H1 (cell line): ENCODE results near the gene FAM236D. TPM values are rescaled to one million over a fixed set of nuclear protein-coding genes. Genes with fewer than 3 reads are reported as not detected.
A peak's percentile ranks its signal among the peaks of the same experiment; 100 is the strongest.
"Not testable (repeated sequence)": the region's sequence is repeated elsewhere in the genome, so short reads cannot be mapped to it uniquely, and the experiment has no call there.

Source experiments
- CTCF ChIA-PET: fragments of 300-600 bp; sonication (Branson Sonifier 250); formaldehyde crosslinking; loops from one replicate; lab custom pipeline; 2021; ENCODE audit not compliant: partially characterized antibody; lab: Charles Lee
- POLR2A ChIA-PET: fragments of 300-600 bp; sonication (Branson Sonifier 250); formaldehyde crosslinking; loops from one replicate; lab custom pipeline; 2021; ENCODE audit warnings: inconsistent platforms; ENCODE audit not compliant: partially characterized antibody; lab: Charles Lee
- DNase-seq, 2 experiments: peaks; one replicate each; pipeline versions ENCODE4 v3.0.0 to v3.0.0-alpha.2; 2010 to 2022; ENCODE audit warnings: low spot score in 2 of 2, low read depth in 1 of 2, mixed read lengths in 1 of 2
- FAIRE-seq: peaks from 2 replicates; lab custom pipeline; 2011; peaks lifted over from hg19 to GRCh38; lab: Jason Lieb, UNC
- H2AFZ ChIP-seq: 2 replicates; pipeline ENCODE4 v1.8.1; 2012; ENCODE audit warnings: low read length, inconsistent platforms
- H2AK5ac ChIP-seq: 2 replicates; pipeline ENCODE4 v1.6.1; 2013; ENCODE audit warnings: low read depth, low read length
- H2BK120ac ChIP-seq: replicated peaks from 2 replicates; pipeline ENCODE3; 2013; ENCODE audit warnings: low read depth, low read length, inconsistent platforms
- H2BK12ac ChIP-seq: 2 replicates; pipeline ENCODE4 v1.6.1; 2013; ENCODE audit warnings: low read depth, low read length
- H2BK15ac ChIP-seq: 2 replicates; pipeline ENCODE4 v1.6.1; 2013; ENCODE audit warnings: low read length
- H2BK20ac ChIP-seq: 2 replicates; pipeline ENCODE4 v1.6.1; 2013; ENCODE audit warnings: low read length
- H2BK5ac ChIP-seq: 2 replicates; pipeline ENCODE4 v1.6.1; 2013; ENCODE audit warnings: low read depth, low read length
- H3K14ac ChIP-seq: 2 replicates; pipeline ENCODE4 v1.6.1; 2013; ENCODE audit warnings: inconsistent platforms; ENCODE audit not compliant: insufficient read length
- H3K18ac ChIP-seq: 2 replicates; pipeline ENCODE4 v1.6.1; 2013; ENCODE audit warnings: low read length; ENCODE audit errors: extremely low read depth
- H3K23ac ChIP-seq: 2 replicates; pipeline ENCODE4 v1.6.1; 2013; ENCODE audit warnings: inconsistent platforms; ENCODE audit not compliant: insufficient read length
- H3K23me2 ChIP-seq: 2 replicates; pipeline ENCODE4 v1.6.1; 2013; ENCODE audit warnings: low read depth, low read length
- H3K27ac ChIP-seq: 2 replicates; pipeline ENCODE4 v1.6.1; 2011; ENCODE audit warnings: low read depth, low read length, inconsistent platforms
- H3K27me3 ChIP-seq, 4 experiments: replicated peaks in 1 of 4; 1 replicate in 1 of 4; 2 replicates in 3 of 4; pipeline versions ENCODE4 v1.6.1 to v1.8.1; 2011 to 2013; ENCODE audit warnings: low read length in 3 of 4, mild to moderate bottlenecking in 3 of 4, inconsistent platforms in 2 of 4, mixed read lengths in 2 of 4, moderate library complexity in 1 of 4; ENCODE audit not compliant: control insufficient read depth in 3 of 4, insufficient read depth in 3 of 4; ENCODE audit errors: extremely low read depth in 1 of 4
- H3K36me3 ChIP-seq, 4 experiments: 2 replicates each; pipeline versions ENCODE4 v1.6.1 to v1.8.1; 2011 to 2013; ENCODE audit warnings: mild to moderate bottlenecking in 4 of 4, low read length in 3 of 4, moderate library complexity in 2 of 4, control low read depth in 1 of 4, inconsistent platforms in 1 of 4; ENCODE audit not compliant: insufficient read depth in 4 of 4, control insufficient read depth in 2 of 4
- H3K4ac ChIP-seq: replicated peaks from 2 replicates; pipeline ENCODE3; 2013; ENCODE audit warnings: low read length, low read depth, mixed read lengths, inconsistent platforms; ENCODE audit not compliant: insufficient read length
- H3K4me1 ChIP-seq, 4 experiments: replicated peaks in 1 of 4; 1 replicate in 1 of 4; 2 replicates in 3 of 4; pipeline versions ENCODE4 v1.6.1 to v1.8.1; 2011 to 2013; ENCODE audit warnings: low read length in 3 of 4, inconsistent platforms in 2 of 4, mixed read lengths in 1 of 4; ENCODE audit not compliant: insufficient read depth in 4 of 4, control insufficient read depth in 3 of 4
- H3K4me2 ChIP-seq, 2 experiments: 2 replicates each; pipeline versions ENCODE4 v1.6.1 to v1.8.1; 2011 to 2013; ENCODE audit warnings: low read depth in 2 of 2, low read length in 2 of 2, control low read depth in 1 of 2, inconsistent platforms in 1 of 2, mild to moderate bottlenecking in 1 of 2; ENCODE audit not compliant: insufficient read depth in 1 of 2
- H3K4me3 ChIP-seq, 4 experiments: fragments of 200-600, 300-600 bp in 1 of 4; sonication (generic), shearing (Covaris generic), sonication (Bioruptor Twin) in 1 of 4; 2 replicates each; pipeline versions ENCODE4 v1.5.1 to v1.8.1; 2011 to 2016; ENCODE audit warnings: low read length in 4 of 4, low read depth in 3 of 4, control low read depth in 2 of 4, inconsistent platforms in 2 of 4, mild to moderate bottlenecking in 2 of 4, mixed read lengths in 1 of 4, moderate library complexity in 1 of 4; ENCODE audit not compliant: insufficient read depth in 2 of 4; ENCODE audit errors: extremely low read depth in 1 of 4
- H3K56ac ChIP-seq: replicated peaks from 2 replicates; pipeline ENCODE3; 2013; ENCODE audit warnings: low read depth, mild to moderate bottlenecking, mixed read lengths, low read length, inconsistent platforms; ENCODE audit not compliant: insufficient read length
- H3K79me1 ChIP-seq: 2 replicates; pipeline ENCODE4 v1.6.1; 2013; ENCODE audit warnings: low read depth, low read length, control low read depth
- H3K79me2 ChIP-seq, 2 experiments: 2 replicates each; pipeline versions ENCODE4 v1.6.1 to v1.8.1; 2012 to 2013; ENCODE audit warnings: low read length in 2 of 2, mild to moderate bottlenecking in 2 of 2, inconsistent platforms in 1 of 2; ENCODE audit not compliant: insufficient read depth in 2 of 2, control insufficient read depth in 1 of 2
- H3K9ac ChIP-seq, 4 experiments: replicated peaks in 1 of 4; 1 replicate in 1 of 4; 2 replicates in 3 of 4; pipeline versions ENCODE4 v1.6.1 to v1.8.1; 2011 to 2013; ENCODE audit warnings: low read depth in 3 of 4, low read length in 3 of 4, control low read depth in 2 of 4, mild to moderate bottlenecking in 2 of 4, moderate library complexity in 2 of 4, inconsistent platforms in 1 of 4; ENCODE audit errors: extremely low read depth in 1 of 4
- H3K9me3 ChIP-seq, 2 experiments: 2 replicates each; pipeline versions ENCODE4 v1.6.1 to v1.8.1; 2012 to 2013; ENCODE audit warnings: mild to moderate bottlenecking in 2 of 2, moderate library complexity in 2 of 2, control low read depth in 1 of 2, inconsistent platforms in 1 of 2, low read depth in 1 of 2, low read length in 1 of 2, mixed read lengths in 1 of 2; ENCODE audit not compliant: insufficient read depth in 2 of 2
- H4K20me1 ChIP-seq, 2 experiments: replicated peaks in 1 of 2; 2 replicates each; pipeline versions ENCODE3 to v1.8.1; 2011 to 2013; ENCODE audit warnings: inconsistent platforms in 2 of 2, low read length in 2 of 2, mild to moderate bottlenecking in 1 of 2; ENCODE audit not compliant: insufficient read depth in 2 of 2, control insufficient read depth in 1 of 2
- H4K5ac ChIP-seq: 2 replicates; pipeline ENCODE4 v1.6.1; 2013; ENCODE audit warnings: low read length, low read depth, mixed read lengths, inconsistent platforms; ENCODE audit not compliant: insufficient read length
- H4K8ac ChIP-seq: 2 replicates; pipeline ENCODE4 v1.8.0; 2013; ENCODE audit warnings: mild to moderate bottlenecking, moderate library complexity, low read length, inconsistent platforms; ENCODE audit not compliant: insufficient read depth; ENCODE audit errors: extremely low read depth
- H4K91ac ChIP-seq: replicated peaks from 2 replicates; pipeline ENCODE3; 2013; ENCODE audit warnings: low read length, mixed read lengths, inconsistent platforms; ENCODE audit not compliant: insufficient read length
- WGBS, 2 experiments: shearing (Covaris generic) in 1 of 2; methylation state at CpG; one replicate each; pipeline versions ENCODE4 v1.1.6 to v1.1.7; 2013 to 2015; ENCODE audit warnings: low lambda C conversion rate in 2 of 2, mixed read lengths in 2 of 2, inconsistent platforms in 1 of 2, low coverage in 1 of 2, missing lambda C conversion rate in 1 of 2; ENCODE audit not compliant: insufficient replicate concordance in 2 of 2, insufficient coverage in 1 of 2, insufficient read length in 1 of 2; ENCODE audit errors: extremely low coverage in 1 of 2, missing lambda C conversion rate in 1 of 2; 5-methylcytosine and 5-hydroxymethylcytosine counted together
- polyA plus RNA-seq, 7 experiments: library from polyadenylated mRNA; depleted of rRNA in 3 of 7; stranded (reverse) in 5 of 7; unstranded in 2 of 7; fragments of >200 nt in 5 of 7; fragments of 200-250 nt in 2 of 7; gene quantifications; 1 replicate in 5 of 7; 2 replicates in 1 of 7; 4 replicates in 1 of 7; pipeline versions ENCODE4 v1.2.1 to v1.2.3, GENCODE V29; 2011 to 2013; ENCODE audit warnings: missing spikeins in 2 of 7, mixed read lengths in 2 of 7
- total RNA-seq: library from RNA; stranded (reverse); fragmentation: NEBNext Ultra II Directional; extraction: Animal tissue kit (Norgen Biotek cat#: 25700); gene quantifications from 2 replicates; pipeline ENCODE4 v1.2.1, GENCODE V29; 2021

FAM236D gene
- total and polyA plus RNA-seq, 2 of the 8 experiments (the other 6 are each of a cell fraction or from before 2014, with no cell fraction given): not detected

GRCh38 chrX:72782560-72782959 is 25.4 kb downstream of the FAM236D start, which contains the start of gene FAM236B:
Gene FAM236B (minus strand): TSS chrX:72782660. CDS start chrX:72782560, 100 bp downstream.
- H2AK5ac ChIP-seq, H3K79me1 ChIP-seq, H2BK12ac ChIP-seq, H3K9ac ChIP-seq, H3K4me1 ChIP-seq, H3K18ac ChIP-seq, H3K4me2 ChIP-seq, H4K91ac ChIP-seq, CTCF ChIA-PET, H3K79me2 ChIP-seq, H4K20me1 ChIP-seq, H3K27me3 ChIP-seq, H2AFZ ChIP-seq, H3K4ac ChIP-seq, H4K8ac ChIP-seq, H3K27ac ChIP-seq, H3K4me3 ChIP-seq, POLR2A ChIA-PET, DNase-seq, H2BK120ac ChIP-seq, H3K56ac ChIP-seq, H3K9me3 ChIP-seq, H2BK5ac ChIP-seq, H3K23ac ChIP-seq, FAIRE-seq, H4K5ac ChIP-seq, H2BK15ac ChIP-seq, H3K23me2 ChIP-seq, H3K14ac ChIP-seq, H2BK20ac ChIP-seq, H3K36me3 ChIP-seq: not testable (repeated sequence)
- no CpG with 5 or more reads among the region's 15 CpGs for WGBS, 2 experiments

- H3K23ac ChIP-seq, H3K27ac ChIP-seq, H3K56ac ChIP-seq, H3K14ac ChIP-seq, H4K20me1 ChIP-seq, H3K27me3 ChIP-seq, DNase-seq, H2BK12ac ChIP-seq, H3K18ac ChIP-seq, H3K36me3 ChIP-seq, H3K4me1 ChIP-seq, H2AK5ac ChIP-seq, H3K79me2 ChIP-seq, H3K23me2 ChIP-seq, H3K4me2 ChIP-seq, H2AFZ ChIP-seq, CTCF ChIA-PET, H2BK5ac ChIP-seq, H3K4ac ChIP-seq, H2BK20ac ChIP-seq, H2BK15ac ChIP-seq, H4K91ac ChIP-seq, H3K79me1 ChIP-seq, H4K5ac ChIP-seq, H2BK120ac ChIP-seq, H3K9ac ChIP-seq, POLR2A ChIA-PET, H3K9me3 ChIP-seq, H4K8ac ChIP-seq, H3K4me3 ChIP-seq: not testable (repeated sequence)
- no CpG with 5 or more reads among the region's 6 CpGs for WGBS, 2 experiments
- FAIRE-seq: peak; percentile 77
These were observed 29.9 kb downstream of the FAM236D start for GRCh38 chrX:72778146-72778545.
